Sciatic nerve (tissue), 2 donors: ENCODE results near the gene SEC16B. TPM values are rescaled to one million over a fixed set of nuclear protein-coding genes. Genes with fewer than 3 reads are reported as not detected.

Source experiments
- ATAC-seq: fragments of 200-7000 bp; cut with Tn5 transposase; one replicate; pipeline ENCODE4 v1.9.1; 2020; ENCODE audit warnings: mild to moderate bottlenecking, moderate library complexity
- DNase-seq: peaks from one replicate; pipeline ENCODE4 v3.0.0-alpha.2; 2020; ENCODE audit warnings: low spot score
- intact Hi-C: fragments of 100-400 bp; cut with DNase I; formaldehyde crosslinking; loops from one replicate; pipeline ENCODE4 v1.14.2; 2022
- total RNA-seq: library from RNA; stranded (reverse); fragmentation: NEBNext Ultra II Directional; extraction: Animal tissue kit (Norgen Biotek cat#: 25700); gene quantifications from one replicate; pipeline ENCODE4 v1.2.1, GENCODE V29; 2021
- donor health status: DM: no; HTN: no; CAD: no.
- donor health status: DM: no; HTN: no; CAD: no.

SEC16B gene
- total RNA-seq, 1 donor from 2014 or later: 4.8 TPM

DNA sequence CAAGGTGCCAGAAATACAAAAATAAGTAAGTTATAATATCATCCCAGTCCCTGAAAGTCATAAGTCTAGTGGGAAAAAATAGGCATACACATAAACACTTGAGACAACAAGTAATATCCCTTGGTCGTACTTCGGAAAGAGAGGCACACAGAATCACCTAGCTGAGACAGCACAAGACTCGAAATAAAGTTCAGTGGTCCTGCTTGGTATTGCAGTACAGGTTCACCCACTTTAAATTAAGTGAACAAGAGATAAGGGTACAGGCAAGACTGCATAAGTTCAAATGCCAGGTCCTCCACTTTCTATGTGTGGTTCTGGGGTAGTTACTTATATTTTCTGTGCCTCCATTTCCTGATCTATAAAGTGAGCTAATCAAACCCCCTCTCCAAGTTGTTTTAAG lies 47.6 kb downstream of the SEC16B start:
- ATAC-seq (no peak), DNase-seq (no peak)
- intact Hi-C loops: no loop called here

DNA sequence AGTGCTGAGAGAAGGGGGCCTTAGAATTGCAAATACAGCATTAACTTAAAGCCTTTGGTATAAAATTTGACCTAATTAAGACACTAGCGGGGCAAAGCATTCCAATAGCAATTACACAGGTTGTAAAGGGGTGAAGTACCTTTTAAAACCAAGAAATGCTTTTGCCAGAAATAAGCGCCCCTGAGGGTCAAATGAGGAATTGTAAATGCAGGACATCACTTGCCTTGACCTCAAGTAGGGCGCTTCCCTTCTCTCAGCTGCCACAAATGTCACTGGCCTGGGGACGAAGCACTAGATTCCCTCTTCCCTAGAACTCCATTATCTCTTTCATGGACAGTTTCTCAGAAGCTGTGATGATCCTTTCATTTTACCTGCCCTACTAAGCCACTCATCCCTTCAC lies 48.3 kb downstream of the SEC16B start:
- intact Hi-C loops: no loop called here
- ATAC-seq (no peak), DNase-seq (no peak)

DNA sequence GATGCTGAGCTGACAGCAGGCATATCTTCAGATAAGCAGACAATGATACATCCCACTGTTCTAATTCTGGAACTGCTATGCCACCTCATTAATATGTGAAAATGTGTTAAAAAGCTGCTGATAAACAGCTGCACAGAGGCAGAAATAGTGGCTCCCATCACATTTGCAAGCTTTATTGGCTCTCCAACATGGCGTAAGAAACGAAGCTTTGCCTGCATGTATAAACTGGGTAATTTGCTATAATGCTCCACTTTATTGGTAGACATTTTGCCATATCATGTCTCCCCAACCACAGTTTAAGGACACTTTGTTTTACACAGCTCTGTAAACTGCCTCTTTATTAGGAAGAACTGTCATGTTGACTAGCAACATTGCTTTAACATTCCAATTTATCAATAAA lies 49.8 kb downstream of the SEC16B start:
- no peak for DNase-seq
- ATAC-seq: no peak
- intact Hi-C loops: no loop called here

DNA sequence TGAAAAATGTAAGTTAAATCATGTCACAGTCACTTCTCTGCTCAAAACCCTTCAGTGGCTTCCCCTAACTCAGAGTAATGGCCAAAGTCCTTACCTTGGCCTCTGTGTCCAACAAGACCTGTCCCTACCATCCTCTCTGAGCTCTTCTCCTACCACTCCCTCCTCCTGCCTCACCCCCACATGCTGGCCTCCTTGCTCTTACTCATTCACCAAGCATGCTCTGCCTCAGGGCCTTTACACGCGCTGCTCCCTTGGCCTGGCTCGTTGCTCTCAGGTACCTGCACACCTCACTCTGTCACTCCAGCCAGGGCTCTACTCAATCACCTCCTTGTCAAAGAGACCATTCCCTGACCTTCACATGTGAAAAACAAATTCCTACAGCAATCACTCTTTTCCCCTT lies 54.2 kb downstream of the SEC16B start:
- ATAC-seq: no peak
- intact Hi-C loops: loop anchor here (5.0 kb wide), 1 partner anchor 563 kb away; no protein-coding TSS in a partner anchor
- DNase-seq: no peak

DNA sequence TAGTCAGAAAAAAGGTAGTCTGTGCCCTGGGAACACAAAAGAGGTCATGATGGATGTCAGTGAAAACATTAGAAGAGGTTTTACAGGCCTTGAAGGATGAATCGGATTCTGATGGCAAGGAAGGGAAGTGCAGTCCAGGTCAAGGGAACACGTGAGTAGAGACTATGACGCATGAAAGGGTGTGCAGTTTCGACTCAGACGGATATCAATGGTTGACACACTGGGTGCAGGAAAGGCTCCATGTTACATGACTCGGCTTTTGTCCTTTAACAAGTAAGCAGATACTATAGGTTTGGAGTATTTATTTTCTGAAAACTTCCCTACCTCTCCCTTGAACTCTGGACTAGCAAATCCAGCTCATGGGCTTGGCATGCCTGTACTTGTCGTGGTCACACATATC lies 55.3 kb downstream of the SEC16B start:
- no peak for ATAC-seq
- intact Hi-C loops: loop anchor here (5.0 kb wide), 1 partner anchor 562 kb away; no protein-coding TSS in a partner anchor
- no peak for DNase-seq

DNA sequence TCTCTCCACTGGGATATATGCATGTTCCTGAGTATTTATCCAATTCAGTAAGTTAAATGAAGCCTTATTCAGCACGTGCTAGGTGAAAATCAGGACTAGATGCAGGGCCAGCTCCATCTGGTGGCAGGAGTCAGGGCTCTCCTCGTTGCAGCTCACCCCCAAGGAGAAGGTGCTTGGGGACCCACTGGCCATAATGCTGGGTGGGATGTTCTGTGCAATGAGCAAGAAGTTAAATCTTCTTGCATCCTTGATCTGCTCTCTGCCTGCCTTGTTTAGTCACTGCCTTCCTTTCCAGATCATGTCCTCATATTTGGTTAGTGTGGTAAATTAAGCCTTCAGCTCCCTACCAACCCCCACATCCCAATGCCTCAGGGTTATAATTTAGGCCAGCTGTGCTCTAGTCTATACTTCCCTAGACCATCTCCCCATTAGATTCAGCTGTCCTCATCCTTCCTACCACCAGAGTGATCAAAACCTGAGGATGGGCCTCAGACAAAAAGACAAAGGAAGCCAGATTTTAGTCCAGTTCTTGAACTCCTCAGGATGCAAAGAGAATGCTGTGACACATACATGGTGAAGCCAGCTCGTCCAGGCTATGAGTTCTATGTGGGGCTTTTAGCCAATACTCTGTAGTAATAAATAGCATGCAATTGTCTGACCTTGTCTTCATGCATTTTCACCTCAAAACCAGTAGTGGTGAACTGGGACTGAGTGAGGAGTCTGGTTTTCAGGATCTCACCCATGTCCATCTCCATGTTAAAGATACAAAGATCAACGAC lies 55.9 kb downstream of the SEC16B start:
- intact Hi-C loops: no loop called here
- DNase-seq (no peak), ATAC-seq (peak; percentile 79)

DNA sequence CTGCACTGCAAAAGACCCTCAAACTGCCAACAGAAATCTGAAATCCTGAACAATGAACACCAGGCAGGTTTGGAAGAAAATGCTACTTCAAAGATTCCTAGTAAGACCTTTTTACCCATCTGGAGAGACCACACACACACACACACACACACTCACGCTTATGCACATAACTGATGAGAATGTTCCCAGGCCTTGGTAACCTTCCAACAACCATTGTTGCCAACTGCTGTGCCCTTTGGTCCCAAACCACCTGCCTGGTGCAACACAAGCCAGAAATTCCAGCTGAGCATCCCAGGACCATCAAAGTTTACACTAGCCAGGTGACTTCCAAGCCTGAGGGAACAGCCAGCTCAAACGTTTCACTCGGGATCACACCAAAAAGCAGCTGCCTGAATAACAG lies 56.9 kb downstream of the SEC16B start:
- intact Hi-C loops: no loop called here
- ATAC-seq (peak; percentile 26), DNase-seq (no peak)

DNA sequence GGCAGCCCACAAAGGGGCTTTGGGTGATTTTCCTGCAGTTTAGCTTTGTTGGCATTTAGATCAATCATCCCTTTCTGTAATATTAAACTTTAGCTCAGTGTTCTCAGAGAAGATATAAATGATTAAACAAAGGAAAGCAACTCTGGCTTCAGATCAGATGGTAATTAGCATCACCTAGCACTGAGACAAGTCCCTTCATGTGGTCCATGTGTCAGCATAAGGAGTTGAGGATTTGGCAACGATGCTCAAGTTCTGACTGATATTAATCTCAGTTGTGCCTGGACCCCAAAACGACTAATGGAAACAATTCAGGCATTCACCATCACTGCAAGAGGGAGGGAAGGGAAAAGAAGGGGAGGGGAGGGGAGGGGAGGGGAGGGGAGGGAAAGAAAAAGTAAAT lies 60.4 kb downstream of the SEC16B start:
- intact Hi-C loops: no loop called here
- no peak for ATAC-seq
- DNase-seq: no peak

DNA sequence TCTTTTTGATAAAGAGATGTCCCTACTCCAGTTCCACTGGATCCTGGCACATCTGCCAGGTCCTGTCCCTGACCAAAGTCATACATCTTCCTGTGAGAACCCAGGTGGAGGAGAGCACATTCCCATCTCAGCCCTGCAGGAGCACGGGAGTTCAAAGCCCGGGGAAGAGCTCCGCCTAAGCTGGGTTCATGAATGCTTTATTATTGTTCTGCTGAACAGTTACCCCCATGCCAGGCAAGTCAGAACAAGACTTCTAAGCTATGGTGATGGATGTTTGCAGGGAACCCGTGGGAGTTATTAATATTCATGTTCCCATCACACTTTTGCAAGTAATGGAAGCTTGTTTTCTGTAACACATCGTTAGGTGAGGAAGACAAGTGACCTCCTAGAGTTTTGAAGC lies 62.9 kb downstream of the SEC16B start:
- ATAC-seq (no peak), DNase-seq (no peak)
- intact Hi-C loops: no loop called here

DNA sequence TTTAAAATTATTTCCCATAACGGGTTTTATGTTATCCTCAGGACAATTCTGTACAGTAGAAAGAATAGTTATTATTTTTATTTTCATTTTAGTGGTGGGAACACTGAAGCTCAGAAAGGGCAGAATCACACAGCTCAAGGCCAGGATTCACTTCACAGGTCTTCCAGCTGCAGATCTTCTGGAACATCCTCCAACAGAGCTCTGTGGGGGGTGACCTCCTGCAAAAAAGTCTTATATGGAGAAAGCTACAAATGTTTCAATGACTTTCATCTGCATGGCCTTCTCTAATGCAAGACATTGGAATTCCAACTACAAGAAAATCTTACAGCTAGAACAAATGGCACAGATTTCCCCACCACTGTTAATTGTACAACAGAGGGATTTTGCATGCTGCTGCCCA lies 64.2 kb downstream of the SEC16B start:
- DNase-seq (no peak), ATAC-seq (no peak)
- intact Hi-C loops: no loop called here

DNA sequence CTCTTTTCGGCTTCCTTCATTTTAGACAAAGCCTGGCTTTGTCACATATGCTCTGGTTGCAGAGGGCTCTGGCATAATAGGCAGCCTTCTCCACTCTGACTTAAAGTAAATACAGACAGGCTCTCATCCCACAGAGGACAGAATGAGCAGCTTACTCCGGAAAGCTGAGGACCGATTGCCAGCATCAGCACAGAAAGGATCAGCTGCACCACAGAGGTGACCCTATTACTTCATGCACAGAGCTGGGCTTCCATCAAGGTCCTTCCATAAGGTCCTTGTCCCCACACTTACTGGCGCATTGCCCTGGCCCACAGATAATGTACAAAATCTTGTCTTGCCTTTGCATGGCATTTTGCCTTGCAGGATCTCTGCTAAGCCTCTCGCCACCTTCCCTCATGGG lies 67.6 kb downstream of the SEC16B start:
- intact Hi-C loops: no loop called here
- DNase-seq (no peak), ATAC-seq (no peak)

DNA sequence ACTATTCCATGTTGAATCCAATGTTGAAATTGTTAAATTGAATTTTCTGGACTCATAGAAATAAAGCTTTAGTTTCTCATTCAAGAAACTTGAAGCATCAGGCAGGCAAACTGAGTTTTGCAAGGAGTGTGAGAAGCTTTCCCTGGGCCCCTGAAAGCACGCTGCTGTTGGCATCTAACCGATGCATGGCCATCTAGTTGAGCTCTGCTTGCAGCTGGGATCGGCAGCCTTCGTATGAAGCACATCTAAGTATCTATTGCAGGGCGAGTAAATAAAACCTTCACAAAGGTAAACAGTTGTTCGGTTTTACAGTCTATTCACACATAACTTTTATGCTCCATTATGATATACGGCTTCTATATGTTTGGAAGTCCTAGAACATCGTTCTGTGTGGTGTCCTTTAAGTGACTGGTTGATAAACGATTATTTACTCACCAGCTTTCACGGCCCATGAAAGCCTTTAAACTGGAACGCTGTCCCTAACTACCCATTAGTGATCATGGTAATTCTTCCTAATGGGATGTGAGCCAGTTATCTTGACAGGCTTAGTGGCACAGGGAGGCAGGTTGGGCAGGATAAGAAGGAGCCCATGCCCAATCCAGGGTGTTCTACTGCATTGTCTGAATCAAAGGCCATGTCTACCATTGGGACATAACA lies 71.7 kb downstream of the SEC16B start:
- intact Hi-C loops: no loop called here
- no peak for DNase-seq
- no peak for ATAC-seq

DNA sequence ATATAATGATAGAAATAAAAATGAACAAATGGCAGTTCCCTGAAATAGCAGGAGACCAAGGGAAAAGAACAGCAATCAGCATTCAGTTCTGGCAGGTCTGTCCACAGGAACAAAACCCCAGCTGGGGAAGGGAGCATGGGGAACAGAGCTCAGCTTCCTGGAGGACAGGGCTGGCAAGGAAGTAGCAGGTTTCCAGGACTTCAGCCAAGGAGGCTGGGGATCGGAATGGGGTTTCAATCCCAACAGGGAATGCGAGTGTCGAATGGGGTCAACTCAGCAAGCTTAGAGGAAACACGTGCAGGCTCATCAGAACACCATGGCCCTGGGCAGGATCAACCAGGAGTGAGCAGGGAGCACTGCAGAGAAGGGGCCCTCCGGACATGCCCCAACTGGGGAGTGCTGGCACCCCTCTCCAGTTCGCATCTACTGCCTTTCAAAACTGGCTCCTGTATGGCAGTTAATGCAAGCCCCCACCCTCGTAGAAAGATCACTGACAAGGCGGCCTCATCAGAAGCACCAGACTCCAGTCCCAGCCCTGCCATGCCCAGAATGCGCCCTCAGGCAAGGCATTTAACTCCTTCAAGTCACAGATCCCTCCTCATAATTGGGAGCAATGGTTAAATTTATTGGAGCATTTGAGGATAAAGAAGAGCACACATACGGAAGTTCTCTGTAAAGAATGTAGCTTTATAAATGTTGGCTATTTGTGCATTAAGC lies 72.4 kb downstream of the SEC16B start:
- ATAC-seq: no peak
- intact Hi-C loops: no loop called here
- DNase-seq: no peak

Other genes with a start within 250 kb of the SEC16B start
- 42.6 TPM for gene RASAL2, start 124.0 kb upstream of the SEC16B start, total RNA-seq